HepG2 (cell line): Measurements from ENCODE around the gene EXOC1. TPM values are rescaled to one million over a fixed set of nuclear protein-coding genes. Genes with fewer than 3 reads are reported as not detected.

Experiments used
- ATAC-seq: fragments of 200-7000 bp; cut with Tn5 transposase; 3 replicates; pipeline ENCODE4 v1.9.1; 2020; ENCODE audit warnings: mild to moderate bottlenecking, moderate library complexity
- BruUV-seq: library from RNA; stranded (reverse); fragments of 400-500 nt; replicated peaks from 2 replicates; lab custom pipeline; 2021; lab: Mats Ljungman, UMichigan
- CTCF ChIA-PET: fragments of 300-600 bp; formaldehyde crosslinking; extraction: SDS; loops from one replicate; lab custom pipeline; 2021; ENCODE audit warnings: low total read pairs, inconsistent platforms, low intra/inter-chr PET ratio; lab: Yijun Ruan, JAX
- POLR2A ChIA-PET: fragments of 350-600 bp; sonication (Branson Sonifier 250); formaldehyde crosslinking; loops from one replicate; lab custom pipeline; 2020; ENCODE audit warnings: antibody characterized with exemption, inconsistent platforms; lab: Yijun Ruan, JAX
- DNase-seq: peaks from one replicate; pipeline ENCODE4 v3.0.0-alpha.2; 2015; ENCODE audit warnings: low spot score
- FAIRE-seq: peaks from 3 replicates; lab custom pipeline; 2011; peaks lifted over from hg19 to GRCh38; lab: Jason Lieb, UNC
- H2AFZ ChIP-seq: one replicate; pipeline ENCODE4 v1.6.1; 2011; ENCODE audit warnings: low read length, inconsistent platforms
- H3K27ac ChIP-seq: fragments of 300-600 bp; 3 replicates; pipeline ENCODE4 v1.8.0; 2011; ENCODE audit warnings: mixed run types, mild to moderate bottlenecking, mixed read lengths, low read length, inconsistent platforms; ENCODE audit not compliant: insufficient read depth; ENCODE audit errors: extremely low read length
- H3K27me3 ChIP-seq, 2 experiments: fragments of 200-600 bp in 1 of 2; 2 replicates in 1 of 2; 3 replicates in 1 of 2; pipeline versions ENCODE4 v1.6.0 to v1.8.0; 2011; ENCODE audit warnings: low read length in 2 of 2, mild to moderate bottlenecking in 2 of 2, moderate library complexity in 2 of 2, inconsistent platforms in 1 of 2; ENCODE audit not compliant: insufficient read depth in 2 of 2, control insufficient read depth in 1 of 2
- H3K36me3 ChIP-seq, 2 experiments: fragments of 200-600 bp in 1 of 2; replicated peaks in 1 of 2; 2 replicates in 1 of 2; 3 replicates in 1 of 2; pipeline versions ENCODE4 v1.5.1 to v1.8.0; 2011; ENCODE audit warnings: low read length in 2 of 2, inconsistent platforms in 1 of 2; ENCODE audit not compliant: insufficient read depth in 2 of 2, control insufficient read depth in 1 of 2
- H3K4me1 ChIP-seq: 2 replicates; pipeline ENCODE4 v1.5.1; 2012; ENCODE audit warnings: low read length, inconsistent platforms; ENCODE audit not compliant: insufficient read depth
- H3K4me2 ChIP-seq: 2 replicates; pipeline ENCODE4 v1.6.0; 2011; ENCODE audit warnings: low read depth, low read length, inconsistent platforms
- H3K4me3 ChIP-seq, 3 experiments: fragments of 200-600 bp in 1 of 3; sonication (generic), shearing (Covaris generic) in 1 of 3; replicated peaks in 1 of 3; 2 replicates each; pipeline ENCODE4 v1.5.1; 2011 to 2016; ENCODE audit warnings: low read length in 3 of 3, inconsistent platforms in 2 of 3, low read depth in 2 of 3, mild to moderate bottlenecking in 2 of 3, control low read depth in 1 of 3, mixed read lengths in 1 of 3; ENCODE audit not compliant: insufficient read depth in 1 of 3
- H3K79me2 ChIP-seq: one replicate; pipeline ENCODE4 v1.6.1; 2011; ENCODE audit warnings: low read length, inconsistent platforms; ENCODE audit not compliant: insufficient read depth
- H3K9ac ChIP-seq: 2 replicates; pipeline ENCODE4 v1.6.0; 2011; ENCODE audit warnings: mild to moderate bottlenecking, low read depth, low read length, inconsistent platforms; ENCODE audit not compliant: insufficient read depth
- H3K9me3 ChIP-seq: 2 replicates; pipeline ENCODE4 v1.5.1; 2012; ENCODE audit warnings: mild to moderate bottlenecking, low read length
- H4K20me1 ChIP-seq: 2 replicates; pipeline ENCODE4 v1.6.0; 2011; ENCODE audit warnings: inconsistent platforms, mild to moderate bottlenecking, low read length, moderate library complexity; ENCODE audit not compliant: insufficient read depth
- AHR ChIP-seq: IDR thresholded peaks from 2 replicates; pipeline ENCODE4 v1.6.1; 2018; ENCODE audit warnings: missing genetic modification reagents, missing compliant biosample characterization
- CBX5 ChIP-seq: sonication (generic); formaldehyde crosslinking; IDR thresholded peaks from 2 replicates; pipeline ENCODE4 v1.4.0; 2020; ENCODE audit warnings: missing genetic modification reagents, borderline replicate concordance
- FOXM1 ChIP-seq: sonication (generic); formaldehyde crosslinking; IDR thresholded peaks from 2 replicates; pipeline ENCODE4 v1.5.0; 2020; ENCODE audit warnings: missing genetic modification reagents
- MTF1 ChIP-seq: sonication (generic); formaldehyde crosslinking; IDR thresholded peaks from 2 replicates; pipeline ENCODE4 v1.5.0; 2020; ENCODE audit warnings: missing genetic modification reagents
- NRL ChIP-seq: sonication (generic); formaldehyde crosslinking; IDR thresholded peaks from 2 replicates; pipeline ENCODE4 v1.5.0; 2020; ENCODE audit warnings: missing genetic modification reagents, mild to moderate bottlenecking, moderate library complexity, borderline replicate concordance
- RAD51 ChIP-seq: fragments of 450-650 bp; IDR thresholded peaks from 2 replicates; pipeline ENCODE4 v1.6.1; 2016; ENCODE audit warnings: borderline replicate concordance
- THAP9 ChIP-seq: sonication (generic); formaldehyde crosslinking; IDR thresholded peaks from 2 replicates; pipeline ENCODE4; 2020; ENCODE audit warnings: missing genetic modification reagents, mild to moderate bottlenecking, borderline replicate concordance
- ZBTB8A ChIP-seq: sonication (generic); formaldehyde crosslinking; IDR thresholded peaks from 2 replicates; pipeline ENCODE4 v1.4.0; 2020; ENCODE audit warnings: mild to moderate bottlenecking, low read depth, missing genetic modification reagents, borderline replicate concordance
- ZKSCAN5 ChIP-seq: sonication (generic); formaldehyde crosslinking; IDR thresholded peaks from 2 replicates; pipeline ENCODE4 v1.5.1; 2020; ENCODE audit warnings: mild to moderate bottlenecking, missing genetic modification reagents
- ZSCAN9 ChIP-seq: IDR thresholded peaks from 2 replicates; pipeline ENCODE4 v1.6.1; 2016; ENCODE audit warnings: borderline replicate concordance
- in situ Hi-C: cut with HindIII; loops from 2 replicates; pipeline ENCODE4 v1.10.0; 2017; ENCODE audit warnings: low pct_unique_long_range_greater_than_20kb; ENCODE audit not compliant: extremely low pct_ligation_motif_present
- intact Hi-C: fragments of 100-400 bp; cut with micrococcal nuclease; formaldehyde crosslinking; loops from one replicate; pipeline ENCODE4 v1.10.0; 2022; ENCODE audit not compliant: unreplicated experiment
- polyA plus RNA-seq, 8 experiments: library from polyadenylated mRNA; depleted of rRNA in 3 of 8; stranded (reverse) in 7 of 8; unstranded in 1 of 8; fragments of >200 nt; fragmentation: Illumina TruSeq in 4 of 8; extraction: Trizol in 4 of 8; gene quantifications; 2 replicates each; pipeline versions ENCODE4 v1.2.1 to v1.2.3, GENCODE V29; 2011 to 2016; ENCODE audit warnings: low read depth in 4 of 8, missing spikeins in 1 of 8, mixed read lengths in 1 of 8; ENCODE audit not compliant: insufficient read depth in 1 of 8
- total RNA-seq, 5 experiments: library from RNA; depleted of rRNA; stranded (reverse); fragments of >200 nt; fragmentation: Illumina TruSeq; extraction: Trizol; gene quantifications; 2 replicates each; pipeline ENCODE4 v1.2.3, GENCODE V29; 2016; ENCODE audit warnings: low read depth in 1 of 5
- TF ChIP-seq, protein P1 (sequence below): sonication (generic); formaldehyde crosslinking; IDR thresholded peaks from 2 replicates; pipeline ENCODE4 v1.4.0; 2020; ENCODE audit warnings: mild to moderate bottlenecking, missing genetic modification reagents
- TF ChIP-seq, protein P2 (sequence below): sonication (generic); formaldehyde crosslinking; IDR thresholded peaks from 2 replicates; pipeline ENCODE4 v1.9.0; 2021; ENCODE audit warnings: mild to moderate bottlenecking, missing genetic modification reagents
- TF ChIP-seq, protein P3 (sequence below): sonication (generic); formaldehyde crosslinking; IDR thresholded peaks from 2 replicates; pipeline ENCODE4 v1.4.0; 2020; ENCODE audit warnings: missing genetic modification reagents

The EXOC1 gene
- total and polyA plus RNA-seq, 2 of the 13 experiments (the other 11 are each of a cell fraction or from before 2014, with no cell fraction given) = 9.1 to 18.4 TPM

DNA sequence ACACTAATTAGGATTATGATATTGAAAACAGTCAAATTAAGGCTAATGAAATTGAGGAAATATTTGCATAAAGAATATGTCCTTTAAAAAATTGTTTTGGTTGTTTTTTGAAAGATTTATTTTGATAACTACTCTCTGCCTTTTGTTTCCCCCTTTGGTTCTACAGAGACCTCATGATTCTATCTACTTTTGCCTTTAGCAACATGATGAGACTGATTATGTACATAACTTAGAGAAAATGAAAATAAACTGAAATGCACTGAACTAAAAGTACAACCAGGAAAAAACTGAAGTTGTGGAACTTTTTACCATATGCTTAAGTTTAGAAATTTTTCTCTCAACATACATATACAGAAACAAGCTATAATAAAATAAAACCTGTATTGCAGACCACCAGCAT lies 21.4 kb downstream of the EXOC1 start:
- intact Hi-C loops (no loop called here), in situ Hi-C loops (loop anchor here (25.0 kb wide), 1 partner anchor 488 kb away; the partner anchor contains the start of gene TMEM165)
- Histone ChIP-seq H3K9me3 (no peaks in the 10 kb centered on the region), H3K79me2 (no peaks in the 10 kb centered on the region), H3K4me3 (no peak overlapping the region), H3K4me2 (no peak overlapping the region), H4K20me1 (no peaks in the 10 kb centered on the region), H3K27ac (no peak overlapping the region), H3K9ac (no peak overlapping the region), H2AFZ (no peak overlapping the region), H3K36me3 (peaks cover 4 to 32% of the 10 kb centered on the region in 2 experiments; a peak in 4 of 5 replicates), H3K4me1 (no peaks in the 10 kb centered on the region), H3K27me3 (no peaks in the 10 kb centered on the region)
- DNase-seq (no peak), FAIRE-seq (no peak), ATAC-seq (no peak)
- no TSS peak for BruUV-seq
- CTCF ChIA-PET = no interaction called here
- POLR2A ChIA-PET = no interaction called here
- TF ChIP-seq, protein P1, sequence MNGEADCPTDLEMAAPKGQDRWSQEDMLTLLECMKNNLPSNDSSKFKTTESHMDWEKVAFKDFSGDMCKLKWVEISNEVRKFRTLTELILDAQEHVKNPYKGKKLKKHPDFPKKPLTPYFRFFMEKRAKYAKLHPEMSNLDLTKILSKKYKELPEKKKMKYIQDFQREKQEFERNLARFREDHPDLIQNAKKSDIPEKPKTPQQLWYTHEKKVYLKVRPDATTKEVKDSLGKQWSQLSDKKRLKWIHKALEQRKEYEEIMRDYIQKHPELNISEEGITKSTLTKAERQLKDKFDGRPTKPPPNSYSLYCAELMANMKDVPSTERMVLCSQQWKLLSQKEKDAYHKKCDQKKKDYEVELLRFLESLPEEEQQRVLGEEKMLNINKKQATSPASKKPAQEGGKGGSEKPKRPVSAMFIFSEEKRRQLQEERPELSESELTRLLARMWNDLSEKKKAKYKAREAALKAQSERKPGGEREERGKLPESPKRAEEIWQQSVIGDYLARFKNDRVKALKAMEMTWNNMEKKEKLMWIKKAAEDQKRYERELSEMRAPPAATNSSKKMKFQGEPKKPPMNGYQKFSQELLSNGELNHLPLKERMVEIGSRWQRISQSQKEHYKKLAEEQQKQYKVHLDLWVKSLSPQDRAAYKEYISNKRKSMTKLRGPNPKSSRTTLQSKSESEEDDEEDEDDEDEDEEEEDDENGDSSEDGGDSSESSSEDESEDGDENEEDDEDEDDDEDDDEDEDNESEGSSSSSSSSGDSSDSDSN (CRISPR knock-in tag) = no peak
- TF ChIP-seq RAD51 (no peak), CBX5 (no peak), FOXM1 (CRISPR knock-in tag) (no peak), ZBTB8A (no peak), AHR (no peak), MTF1 (CRISPR knock-in tag) (no peak), NRL (CRISPR knock-in tag) (no peak), ZSCAN9 (CRISPR knock-in tag) (no peak), THAP9 (CRISPR knock-in tag) (no peak), ZKSCAN5 (CRISPR knock-in tag) (no peak)
- TF ChIP-seq, protein P2, sequence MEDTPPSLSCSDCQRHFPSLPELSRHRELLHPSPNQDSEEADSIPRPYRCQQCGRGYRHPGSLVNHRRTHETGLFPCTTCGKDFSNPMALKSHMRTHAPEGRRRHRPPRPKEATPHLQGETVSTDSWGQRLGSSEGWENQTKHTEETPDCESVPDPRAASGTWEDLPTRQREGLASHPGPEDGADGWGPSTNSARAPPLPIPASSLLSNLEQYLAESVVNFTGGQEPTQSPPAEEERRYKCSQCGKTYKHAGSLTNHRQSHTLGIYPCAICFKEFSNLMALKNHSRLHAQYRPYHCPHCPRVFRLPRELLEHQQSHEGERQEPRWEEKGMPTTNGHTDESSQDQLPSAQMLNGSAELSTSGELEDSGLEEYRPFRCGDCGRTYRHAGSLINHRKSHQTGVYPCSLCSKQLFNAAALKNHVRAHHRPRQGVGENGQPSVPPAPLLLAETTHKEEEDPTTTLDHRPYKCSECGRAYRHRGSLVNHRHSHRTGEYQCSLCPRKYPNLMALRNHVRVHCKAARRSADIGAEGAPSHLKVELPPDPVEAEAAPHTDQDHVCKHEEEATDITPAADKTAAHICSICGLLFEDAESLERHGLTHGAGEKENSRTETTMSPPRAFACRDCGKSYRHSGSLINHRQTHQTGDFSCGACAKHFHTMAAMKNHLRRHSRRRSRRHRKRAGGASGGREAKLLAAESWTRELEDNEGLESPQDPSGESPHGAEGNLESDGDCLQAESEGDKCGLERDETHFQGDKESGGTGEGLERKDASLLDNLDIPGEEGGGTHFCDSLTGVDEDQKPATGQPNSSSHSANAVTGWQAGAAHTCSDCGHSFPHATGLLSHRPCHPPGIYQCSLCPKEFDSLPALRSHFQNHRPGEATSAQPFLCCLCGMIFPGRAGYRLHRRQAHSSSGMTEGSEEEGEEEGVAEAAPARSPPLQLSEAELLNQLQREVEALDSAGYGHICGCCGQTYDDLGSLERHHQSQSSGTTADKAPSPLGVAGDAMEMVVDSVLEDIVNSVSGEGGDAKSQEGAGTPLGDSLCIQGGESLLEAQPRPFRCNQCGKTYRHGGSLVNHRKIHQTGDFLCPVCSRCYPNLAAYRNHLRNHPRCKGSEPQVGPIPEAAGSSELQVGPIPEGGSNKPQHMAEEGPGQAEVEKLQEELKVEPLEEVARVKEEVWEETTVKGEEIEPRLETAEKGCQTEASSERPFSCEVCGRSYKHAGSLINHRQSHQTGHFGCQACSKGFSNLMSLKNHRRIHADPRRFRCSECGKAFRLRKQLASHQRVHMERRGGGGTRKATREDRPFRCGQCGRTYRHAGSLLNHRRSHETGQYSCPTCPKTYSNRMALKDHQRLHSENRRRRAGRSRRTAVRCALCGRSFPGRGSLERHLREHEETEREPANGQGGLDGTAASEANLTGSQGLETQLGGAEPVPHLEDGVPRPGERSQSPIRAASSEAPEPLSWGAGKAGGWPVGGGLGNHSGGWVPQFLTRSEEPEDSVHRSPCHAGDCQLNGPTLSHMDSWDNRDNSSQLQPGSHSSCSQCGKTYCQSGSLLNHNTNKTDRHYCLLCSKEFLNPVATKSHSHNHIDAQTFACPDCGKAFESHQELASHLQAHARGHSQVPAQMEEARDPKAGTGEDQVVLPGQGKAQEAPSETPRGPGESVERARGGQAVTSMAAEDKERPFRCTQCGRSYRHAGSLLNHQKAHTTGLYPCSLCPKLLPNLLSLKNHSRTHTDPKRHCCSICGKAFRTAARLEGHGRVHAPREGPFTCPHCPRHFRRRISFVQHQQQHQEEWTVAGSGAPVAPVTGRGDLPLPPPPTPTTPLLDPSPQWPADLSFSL (CRISPR knock-in tag) = no peak
- TF ChIP-seq, protein P3, sequence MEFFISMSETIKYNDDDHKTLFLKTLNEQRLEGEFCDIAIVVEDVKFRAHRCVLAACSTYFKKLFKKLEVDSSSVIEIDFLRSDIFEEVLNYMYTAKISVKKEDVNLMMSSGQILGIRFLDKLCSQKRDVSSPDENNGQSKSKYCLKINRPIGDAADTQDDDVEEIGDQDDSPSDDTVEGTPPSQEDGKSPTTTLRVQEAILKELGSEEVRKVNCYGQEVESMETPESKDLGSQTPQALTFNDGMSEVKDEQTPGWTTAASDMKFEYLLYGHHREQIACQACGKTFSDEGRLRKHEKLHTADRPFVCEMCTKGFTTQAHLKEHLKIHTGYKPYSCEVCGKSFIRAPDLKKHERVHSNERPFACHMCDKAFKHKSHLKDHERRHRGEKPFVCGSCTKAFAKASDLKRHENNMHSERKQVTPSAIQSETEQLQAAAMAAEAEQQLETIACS (CRISPR knock-in tag) = no peak
